GM15510 (cell line): ENCODE results near the gene TOMM20L.

Experiments
- POLR2A ChIP-seq: IDR thresholded peaks from 3 replicates; pipeline ENCODE4 v1.6.1; 2011; ENCODE audit warnings: borderline replicate concordance; ENCODE audit not compliant: insufficient read length; ENCODE audit errors: extremely low read depth

TOMM20L gene

GRCh38 chr14:58395812-58396788 lies at the start of gene TOMM20L:
TOMM20L (plus strand) TSS chr14:58395930; CDS start chr14:58395958, 28 bp downstream.
- TF ChIP-seq POLR2A, result peak; percentile 40

GRCh38 chr14:58353516-58354299 lies 42.0 kb upstream of the TOMM20L start:
- no peak for TF ChIP-seq POLR2A

DNA sequence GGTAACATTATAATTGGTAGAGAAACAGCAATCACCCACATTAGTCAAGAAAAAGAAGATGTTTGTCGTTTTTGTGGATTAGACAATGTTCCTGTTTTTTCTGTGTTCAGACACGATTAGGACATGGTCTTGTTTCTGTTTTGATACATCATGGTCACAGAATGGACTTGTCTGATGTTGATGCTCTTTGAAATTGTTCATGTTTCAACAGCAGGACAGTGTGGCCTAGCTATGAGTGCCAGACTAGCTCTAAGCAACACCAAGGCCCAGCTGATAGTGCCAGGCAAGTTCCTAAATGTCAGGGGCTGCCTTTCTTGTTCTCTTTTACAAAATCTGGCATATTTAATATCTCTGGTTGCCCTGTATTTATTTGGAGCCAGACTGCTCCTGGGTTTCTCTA lies 40.9 kb upstream of the TOMM20L start:
- no peak for TF ChIP-seq POLR2A

DNA sequence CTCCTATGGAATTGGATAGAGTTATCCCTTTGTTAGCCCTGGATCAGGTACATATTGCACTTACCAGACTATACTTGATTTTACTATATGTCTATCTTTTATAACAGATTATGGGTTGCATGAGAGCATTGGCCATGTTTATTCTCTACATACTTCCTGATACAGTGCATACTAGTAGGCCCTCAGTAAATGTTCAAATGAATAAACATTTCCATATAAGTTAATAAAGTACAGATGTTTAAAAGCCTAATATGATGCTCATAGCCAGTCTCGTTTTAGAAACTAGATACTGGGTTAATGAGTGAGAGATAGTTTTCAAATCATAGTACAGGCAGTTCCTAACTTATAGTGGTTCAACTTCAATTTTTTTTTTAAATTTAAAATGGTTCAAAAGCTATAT lies 39.5 kb upstream of the TOMM20L start:
- no peak for TF ChIP-seq POLR2A

- no peak for TF ChIP-seq POLR2A
Measured at GRCh38 chr14:58362798-58363412, 32.8 kb upstream of the TOMM20L start.

DNA sequence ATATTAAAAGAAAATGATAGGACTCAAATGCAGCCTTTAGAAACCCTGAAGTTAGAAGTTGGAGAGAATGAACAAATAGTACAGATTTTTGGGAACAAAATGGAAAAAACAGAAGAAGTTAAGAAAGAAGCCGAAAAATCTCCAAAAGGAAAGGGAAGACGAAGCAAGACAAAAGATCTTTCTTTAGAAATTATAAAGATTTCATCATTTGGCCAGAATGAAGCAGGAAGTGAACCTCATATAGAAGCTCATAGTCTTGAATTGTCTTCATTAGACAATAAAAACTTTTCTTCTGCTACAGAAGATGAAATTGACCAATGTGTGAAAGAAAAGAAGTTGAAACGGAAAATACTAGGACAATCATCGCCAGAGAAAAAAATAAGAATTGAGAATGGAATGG lies 31.4 kb upstream of the TOMM20L start:
- no peak for TF ChIP-seq POLR2A

DNA sequence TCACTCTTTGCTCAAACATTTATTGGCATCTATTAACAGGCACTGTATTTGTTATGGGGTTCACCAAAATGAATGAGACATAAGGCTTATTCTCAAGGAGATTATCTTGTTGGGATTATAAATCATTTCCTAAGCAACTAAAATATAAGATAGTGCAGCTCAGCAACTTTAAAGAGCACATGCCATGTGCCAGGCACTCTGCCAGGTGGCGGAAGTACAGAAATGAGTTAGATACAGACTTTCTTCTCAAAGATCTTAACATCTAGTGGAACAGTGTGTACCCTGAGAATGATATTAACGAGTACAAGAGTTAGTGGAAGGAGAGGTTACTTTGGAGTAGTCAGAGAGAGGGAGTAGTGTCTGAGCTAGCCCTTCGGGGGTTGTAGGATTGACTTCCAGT lies 28.4 kb upstream of the TOMM20L start:
- no peak for TF ChIP-seq POLR2A

DNA sequence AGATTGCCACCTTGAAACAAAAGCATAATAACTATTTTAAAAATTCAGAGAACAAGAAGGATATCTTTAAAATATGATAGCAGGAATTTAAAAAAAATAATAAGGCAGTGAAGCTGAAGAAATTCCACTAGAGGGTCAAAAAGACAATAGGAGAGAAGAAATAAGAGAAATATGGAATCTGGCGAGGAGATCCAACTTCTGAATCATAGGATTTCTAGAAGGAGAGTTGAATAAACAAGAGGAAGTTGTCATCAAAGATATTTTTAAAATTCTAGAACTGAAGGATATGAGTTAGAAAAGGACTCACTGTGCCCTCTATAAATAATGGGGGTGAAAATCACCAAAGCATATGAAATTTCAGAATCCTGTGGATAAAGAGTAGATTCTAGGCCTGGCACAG lies 26.8 kb upstream of the TOMM20L start:
- TF ChIP-seq POLR2A, result no peak

DNA sequence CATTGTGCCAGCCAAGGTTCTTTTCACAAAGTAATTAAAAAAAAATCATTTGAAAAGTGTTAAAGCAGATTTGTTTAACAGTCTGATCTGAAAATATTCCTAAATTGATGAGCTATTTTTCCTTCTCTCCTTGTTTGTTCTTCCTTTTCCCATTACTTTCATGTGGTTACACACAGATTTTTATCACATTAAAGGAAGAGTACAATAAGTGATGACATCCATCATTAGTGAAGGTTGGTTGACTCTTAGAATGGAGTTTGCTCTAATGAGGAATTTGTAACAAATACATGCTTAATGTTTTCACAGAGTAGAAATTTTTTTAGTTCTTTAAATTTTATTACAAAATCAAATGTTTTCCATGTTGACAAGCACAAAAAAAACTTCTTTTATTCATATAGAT lies 18.9 kb upstream of the TOMM20L start:
- TF ChIP-seq POLR2A, result no peak

DNA sequence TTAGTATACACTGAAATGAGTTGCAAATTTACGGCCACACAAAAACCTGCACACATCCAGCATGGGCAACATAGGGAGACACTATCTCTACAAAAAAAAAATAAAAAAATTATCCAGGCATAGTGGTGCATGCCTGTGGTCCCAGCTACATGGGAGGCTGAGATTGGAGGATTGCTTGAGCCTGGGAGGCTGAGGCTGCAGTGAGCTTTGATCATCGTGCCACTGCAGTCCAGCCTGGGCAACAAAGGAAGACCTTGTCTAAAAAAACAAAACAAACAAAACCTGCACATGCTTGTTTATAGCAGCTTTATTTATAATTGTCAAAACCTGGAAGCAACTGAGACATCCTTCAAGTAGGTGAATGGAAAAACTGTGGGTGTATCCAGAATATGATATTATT lies 4.9 kb upstream of the TOMM20L start:
- TF ChIP-seq POLR2A, result no peak

DNA sequence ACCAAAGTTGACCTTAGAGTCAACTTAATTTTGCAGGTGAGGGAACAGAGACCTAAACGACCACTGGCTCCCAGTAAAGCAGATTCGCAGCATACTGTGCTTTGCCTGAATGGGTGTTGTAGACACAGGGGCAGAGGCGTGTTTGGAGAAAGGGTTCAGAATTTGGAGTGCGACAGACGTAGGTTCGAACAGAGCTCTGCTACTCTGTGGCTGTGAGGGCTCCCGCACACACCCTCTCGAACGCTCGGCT lies 243 bp upstream of the TOMM20L start:
- TF ChIP-seq POLR2A, result no peak

GRCh38 chr14:58397156-58397555 lies 1.4 kb downstream of the TOMM20L start:
- no peak for TF ChIP-seq POLR2A

DNA sequence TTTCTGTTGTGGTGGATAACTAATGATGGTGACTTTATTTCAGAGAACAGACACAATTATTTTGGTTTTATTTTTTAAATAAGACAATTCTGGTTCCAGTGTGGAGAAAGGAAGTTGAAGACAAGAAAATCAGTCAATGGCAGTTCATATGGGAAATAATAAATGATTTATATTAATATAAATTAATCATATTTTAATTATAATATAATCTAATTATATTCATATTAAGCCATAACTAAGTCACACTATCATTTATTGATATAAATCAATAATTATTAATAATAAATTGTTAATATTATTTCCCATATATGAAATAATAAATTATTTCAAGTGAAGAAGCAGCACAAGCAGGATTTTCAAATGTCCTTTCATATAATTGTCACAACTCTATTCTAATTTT lies 2.8 kb downstream of the TOMM20L start:
- no peak for TF ChIP-seq POLR2A

DNA sequence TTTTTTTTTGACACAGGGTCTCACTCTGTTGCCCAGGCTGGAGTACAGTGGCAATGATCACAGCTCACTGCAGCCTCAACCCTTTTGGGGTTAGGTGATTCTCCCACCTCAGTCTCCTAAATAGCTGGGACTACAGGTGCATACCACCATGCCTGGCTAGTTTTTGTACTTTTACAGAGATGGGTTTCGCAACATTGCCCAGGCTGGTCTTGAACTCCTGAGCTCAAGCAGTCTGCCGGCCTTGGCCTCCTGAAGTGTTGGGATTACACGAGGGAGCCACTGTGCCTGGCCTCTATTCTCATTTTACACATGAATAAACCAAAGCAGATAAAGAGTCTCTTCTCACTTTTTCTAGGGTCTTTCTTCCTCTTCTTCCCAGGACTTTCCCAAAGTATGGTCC lies 3.2 kb downstream of the TOMM20L start:
- TF ChIP-seq POLR2A, result no peak

DNA sequence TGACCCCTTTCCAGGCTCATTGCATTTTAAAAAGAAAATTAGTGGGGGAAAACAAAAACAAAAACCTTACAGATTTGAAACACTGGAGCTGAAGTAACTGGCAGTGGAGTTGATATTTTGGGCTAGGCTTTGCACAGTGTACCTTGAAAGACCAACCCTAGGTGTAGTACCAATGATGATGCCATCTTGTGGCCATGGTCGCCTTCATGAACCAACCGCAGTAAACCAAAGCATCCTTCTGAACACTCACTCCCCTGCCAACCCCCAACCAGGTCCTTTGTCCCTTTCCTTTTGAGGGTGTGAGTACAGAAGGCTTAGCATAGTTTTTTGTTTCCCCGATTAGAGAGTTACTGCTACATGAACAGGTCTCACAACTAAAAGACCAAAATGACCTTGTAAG lies 5.9 kb downstream of the TOMM20L start:
- no peak for TF ChIP-seq POLR2A
